Dendritic cell treated with granulocyte-macrophage colony-stimulating factor and Interleukin-4, amounts not matched to agents 40 ng/mL and 50 ng/mL, for 4 days (primary cell): ENCODE results near the gene MAPK9.

ENCODE experiments used
- H3K27ac Mint-ChIP-seq: one replicate; pipeline ENCODE4 v1.8.0; 2022; ENCODE audit warnings: mild to moderate bottlenecking, mixed read lengths
- H3K27me3 Mint-ChIP-seq: one replicate; pipeline ENCODE4 v1.8.0; 2022; ENCODE audit warnings: mild to moderate bottlenecking, mixed read lengths
- H3K36me3 Mint-ChIP-seq: one replicate; pipeline ENCODE4 v1.8.0; 2022; ENCODE audit warnings: low read depth, mixed read lengths
- H3K4me1 Mint-ChIP-seq: one replicate; pipeline ENCODE4 v1.8.0; 2022; ENCODE audit warnings: low read depth, mixed read lengths
- H3K4me3 Mint-ChIP-seq: one replicate; pipeline ENCODE4 v1.8.0; 2022; ENCODE audit warnings: mild to moderate bottlenecking, moderate library complexity, mixed read lengths
- H3K9me3 Mint-ChIP-seq: one replicate; pipeline ENCODE4 v1.8.0; 2022; ENCODE audit warnings: mixed read lengths
- intact Hi-C: fragments of 100-400 bp; cut with micrococcal nuclease; formaldehyde crosslinking; loops from one replicate; pipeline ENCODE4 v1.15.0; 2022

Gene MAPK9

GRCh38 chr5:180330810-180331646 is 39.1 kb upstream of the MAPK9 start:
- no peak overlapping the region for H3K27ac Mint-ChIP-seq
- no peaks in the 10 kb centered on the region for H3K4me1 Mint-ChIP-seq
- intact Hi-C loops: no loop called here
- H3K36me3 Mint-ChIP-seq: no peaks in the 10 kb centered on the region
- H3K27me3 Mint-ChIP-seq: peaks cover 38% of the 10 kb centered on the region
- H3K9me3 Mint-ChIP-seq: no peaks in the 10 kb centered on the region
- H3K4me3 Mint-ChIP-seq: no peak overlapping the region

GRCh38 chr5:180330270-180330648 is 38.4 kb upstream of the MAPK9 start:
- Mint-ChIP-seq H3K27ac (no peak overlapping the region), H3K9me3 (no peaks in the 10 kb centered on the region), H3K36me3 (no peaks in the 10 kb centered on the region), H3K4me1 (no peaks in the 10 kb centered on the region), H3K27me3 (peaks cover 38% of the 10 kb centered on the region), H3K4me3 (no peak overlapping the region)
- intact Hi-C loops: no loop called here

DNA sequence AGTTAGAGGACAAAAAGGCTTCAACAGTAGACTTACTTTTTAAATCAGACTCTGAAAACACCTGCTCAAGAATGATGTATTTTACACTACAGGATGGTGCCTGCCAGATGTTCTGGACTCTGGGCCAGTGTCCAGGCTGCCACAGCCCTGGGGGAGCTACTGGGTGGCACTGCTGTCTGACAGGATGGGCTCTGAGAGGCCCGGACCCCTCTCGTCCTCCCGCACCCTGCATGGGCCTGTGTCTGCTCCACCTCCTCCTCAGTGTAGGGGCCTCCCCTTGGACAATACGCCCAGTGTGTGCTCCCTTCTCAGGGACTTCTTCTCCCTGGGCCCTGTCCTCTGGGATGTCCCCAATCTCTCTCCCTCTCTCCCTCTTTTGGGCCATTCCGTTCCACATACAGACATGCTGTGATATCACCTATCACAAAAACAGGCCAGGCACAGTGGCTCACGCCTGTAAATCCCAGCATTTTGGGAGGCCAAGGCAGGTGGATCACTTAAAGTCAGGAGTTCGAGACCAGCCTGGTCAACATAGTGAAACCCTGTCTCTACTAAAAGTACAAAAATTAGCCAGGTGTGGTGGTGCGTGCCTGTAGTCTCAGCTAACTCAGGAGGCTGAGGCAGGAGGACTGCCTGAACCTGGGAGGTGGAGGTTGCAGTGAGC is 37.9 kb upstream of the MAPK9 start:
- H3K4me1 Mint-ChIP-seq: no peaks in the 10 kb centered on the region
- H3K27ac Mint-ChIP-seq: no peak overlapping the region
- H3K4me3 Mint-ChIP-seq: no peak overlapping the region
- no peaks in the 10 kb centered on the region for H3K9me3 Mint-ChIP-seq
- H3K27me3 Mint-ChIP-seq: peaks cover 41% of the 10 kb centered on the region
- no peaks in the 10 kb centered on the region for H3K36me3 Mint-ChIP-seq
- intact Hi-C loops: loop anchor here (10.0 kb wide), 1 partner anchor 125 kb away; the partner anchor contains the start of gene RASGEF1C

DNA sequence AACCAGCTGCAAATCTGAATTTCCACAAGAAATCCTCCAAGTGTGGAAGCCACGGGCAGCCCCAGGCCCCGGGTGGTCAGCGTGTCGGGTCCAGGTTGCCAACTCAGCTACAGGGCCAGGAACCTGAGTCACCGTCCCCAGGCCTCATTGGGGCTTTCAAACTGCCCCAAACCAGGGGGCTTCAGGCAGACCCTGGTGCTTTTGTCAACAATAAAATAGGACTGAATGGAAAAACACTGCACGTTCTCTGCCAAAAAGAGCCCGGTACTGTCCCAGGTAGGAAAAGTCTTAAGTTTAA is 37.2 kb upstream of the MAPK9 start:
- no peak overlapping the region for H3K27ac Mint-ChIP-seq
- H3K27me3 Mint-ChIP-seq: peaks cover 41% of the 10 kb centered on the region
- no peaks in the 10 kb centered on the region for H3K9me3 Mint-ChIP-seq
- no peaks in the 10 kb centered on the region for H3K36me3 Mint-ChIP-seq
- intact Hi-C loops: loop anchor here (10.0 kb wide), 1 partner anchor 124 kb away; the partner anchor contains the start of gene RASGEF1C
- H3K4me1 Mint-ChIP-seq: no peaks in the 10 kb centered on the region
- no peak overlapping the region for H3K4me3 Mint-ChIP-seq

GRCh38 chr5:180328296-180329137 is 36.6 kb upstream of the MAPK9 start:
- Mint-ChIP-seq H3K4me3 (no peak overlapping the region), H3K27ac (no peak overlapping the region), H3K9me3 (no peaks in the 10 kb centered on the region), H3K27me3 (peaks cover 37% of the 10 kb centered on the region), H3K4me1 (no peaks in the 10 kb centered on the region), H3K36me3 (no peaks in the 10 kb centered on the region)
- intact Hi-C loops: loop anchor here (10.0 kb wide), 1 partner anchor 124 kb away; the partner anchor contains the start of gene RASGEF1C

DNA sequence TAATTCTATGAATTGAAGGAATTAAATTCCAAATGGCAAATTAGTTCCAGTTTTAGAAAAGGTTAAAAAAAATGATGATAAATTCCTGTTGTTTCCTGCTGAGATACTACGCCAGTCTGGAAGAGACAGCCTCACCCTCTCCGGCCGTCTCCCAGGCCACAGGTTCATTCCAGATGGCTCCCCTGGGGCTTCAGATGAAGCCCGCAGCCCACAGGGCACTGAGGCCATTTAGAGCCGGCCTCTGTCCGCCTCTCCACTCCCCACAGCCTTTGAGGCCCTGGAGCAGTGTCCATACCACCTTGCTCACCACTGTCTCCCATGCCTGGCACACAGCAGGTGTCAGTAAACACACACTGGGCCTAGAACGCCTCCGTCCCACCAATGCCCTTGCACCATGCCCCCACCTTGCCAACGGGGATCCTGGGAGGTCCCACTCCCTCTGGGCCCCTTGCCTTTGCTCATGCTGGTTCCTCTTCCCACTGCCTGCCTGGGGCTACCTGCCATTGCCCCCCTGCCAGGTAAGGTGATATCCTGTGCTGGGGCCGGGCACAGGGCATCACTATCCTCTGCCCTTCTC is 35.2 kb upstream of the MAPK9 start:
- no peak overlapping the region for H3K4me3 Mint-ChIP-seq
- H3K27me3 Mint-ChIP-seq: peaks cover 30% of the 10 kb centered on the region
- intact Hi-C loops: loop anchor here (10.0 kb wide), 1 partner anchor 122 kb away; the partner anchor contains the start of gene RASGEF1C
- H3K4me1 Mint-ChIP-seq: no peaks in the 10 kb centered on the region
- H3K36me3 Mint-ChIP-seq: no peaks in the 10 kb centered on the region
- H3K9me3 Mint-ChIP-seq: no peaks in the 10 kb centered on the region
- no peak overlapping the region for H3K27ac Mint-ChIP-seq

- Mint-ChIP-seq H3K36me3 (no peaks in the 10 kb centered on the region), H3K4me3 (no peak overlapping the region), H3K27ac (no peak overlapping the region), H3K4me1 (no peaks in the 10 kb centered on the region), H3K9me3 (no peaks in the 10 kb centered on the region), H3K27me3 (peaks cover 8% of the 10 kb centered on the region)
- intact Hi-C loops: loop anchor here (10.0 kb wide), 1 partner anchor 120 kb away; the partner anchor contains the start of gene RASGEF1C
These were observed 32.7 kb upstream of the MAPK9 start for GRCh38 chr5:180324601-180324950.

- H3K27ac Mint-ChIP-seq: no peak overlapping the region
- no peaks in the 10 kb centered on the region for H3K36me3 Mint-ChIP-seq
- peaks cover 8% of the 10 kb centered on the region for H3K27me3 Mint-ChIP-seq
- no peaks in the 10 kb centered on the region for H3K9me3 Mint-ChIP-seq
- H3K4me3 Mint-ChIP-seq: no peak overlapping the region
- no peaks in the 10 kb centered on the region for H3K4me1 Mint-ChIP-seq
- intact Hi-C loops: loop anchor here (10.0 kb wide), 1 partner anchor 119 kb away; the partner anchor contains the start of gene RASGEF1C
These were observed 32.2 kb upstream of the MAPK9 start for GRCh38 chr5:180323941-180324600.

- H3K36me3 Mint-ChIP-seq: no peaks in the 10 kb centered on the region
- no peak overlapping the region for H3K4me3 Mint-ChIP-seq
- no peak overlapping the region for H3K27ac Mint-ChIP-seq
- no peaks in the 10 kb centered on the region for H3K9me3 Mint-ChIP-seq
- peaks cover 9% of the 10 kb centered on the region for H3K27me3 Mint-ChIP-seq
- intact Hi-C loops: loop anchor here (10.0 kb wide), 1 partner anchor 118 kb away; the partner anchor contains the start of gene RASGEF1C
- no peaks in the 10 kb centered on the region for H3K4me1 Mint-ChIP-seq
These were observed 31.3 kb upstream of the MAPK9 start for GRCh38 chr5:180323160-180323559.

GRCh38 chr5:180318456-180319089 is 26.7 kb upstream of the MAPK9 start:
- Mint-ChIP-seq H3K36me3 (no peaks in the 10 kb centered on the region), H3K4me3 (no peak overlapping the region), H3K27ac (no peak overlapping the region), H3K4me1 (no peaks in the 10 kb centered on the region), H3K27me3 (peaks cover 10% of the 10 kb centered on the region), H3K9me3 (no peaks in the 10 kb centered on the region)
- intact Hi-C loops: no loop called here

DNA sequence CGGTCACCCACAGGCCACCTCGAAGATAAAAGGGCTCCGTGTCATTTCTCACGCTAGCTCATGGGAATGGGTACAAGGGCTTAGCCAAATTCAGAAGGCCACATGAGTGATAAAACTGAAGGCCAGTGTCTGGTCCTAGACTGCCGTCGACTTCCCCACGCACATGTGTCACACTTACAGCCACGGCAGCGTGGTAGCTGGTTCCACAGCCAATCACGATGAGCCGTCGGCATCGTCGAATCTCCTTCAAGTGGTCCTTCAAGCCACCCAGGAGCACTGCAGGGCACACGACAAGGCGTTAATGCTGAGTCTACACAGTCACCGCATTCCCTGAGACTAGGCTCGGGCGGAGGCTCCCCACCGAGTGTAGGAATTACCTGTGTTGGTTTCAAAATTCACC is 24.7 kb upstream of the MAPK9 start:
- Mint-ChIP-seq H3K27me3 (peaks cover 10% of the 10 kb centered on the region), H3K9me3 (no peaks in the 10 kb centered on the region), H3K4me3 (no peak overlapping the region), H3K4me1 (no peaks in the 10 kb centered on the region), H3K27ac (no peak overlapping the region), H3K36me3 (no peaks in the 10 kb centered on the region)
- intact Hi-C loops: no loop called here

GRCh38 chr5:180315762-180316212 is 23.9 kb upstream of the MAPK9 start:
- H3K27me3 Mint-ChIP-seq: peaks cover 12% of the 10 kb centered on the region
- H3K9me3 Mint-ChIP-seq: no peaks in the 10 kb centered on the region
- no peaks in the 10 kb centered on the region for H3K36me3 Mint-ChIP-seq
- intact Hi-C loops: loop anchor here (1.0 kb wide), 1 partner anchor 22 kb away; no protein-coding TSS in a partner anchor
- no peaks in the 10 kb centered on the region for H3K4me1 Mint-ChIP-seq
- no peak overlapping the region for H3K27ac Mint-ChIP-seq
- H3K4me3 Mint-ChIP-seq: no peak overlapping the region
